Measurements from ENCODE around the gene KIAA0825. TPM values are rescaled to one million over a fixed set of nuclear protein-coding genes. Genes with fewer than 3 reads are reported as not detected.
A peak's percentile ranks its signal among the peaks of the same experiment; 100 is the strongest.

KIAA0825 gene
- total RNA-seq, 6 experiments from 2014 or later, result 1.3 to 2.8 (median 1.7) TPM

DNA sequence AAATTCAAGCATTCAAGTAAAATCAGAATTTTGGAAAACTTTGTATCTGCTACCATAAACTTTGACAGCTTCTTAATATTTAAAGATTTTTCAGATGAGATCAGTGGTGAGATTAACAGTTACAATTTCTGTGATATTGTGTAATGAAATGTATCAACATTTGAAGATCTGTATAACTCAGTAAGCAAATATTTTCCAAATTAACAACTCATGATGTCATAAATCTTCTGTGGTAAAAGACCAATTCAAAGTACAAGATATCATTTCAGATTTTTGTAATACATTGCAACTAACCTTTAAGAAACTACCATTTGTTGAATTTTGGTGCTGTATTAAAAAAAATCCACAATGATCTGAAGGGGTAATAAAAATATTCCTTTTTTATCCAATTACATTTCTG lies 352.2 kb downstream of the KIAA0825 start:
- DNase-seq, result no peak

DNA sequence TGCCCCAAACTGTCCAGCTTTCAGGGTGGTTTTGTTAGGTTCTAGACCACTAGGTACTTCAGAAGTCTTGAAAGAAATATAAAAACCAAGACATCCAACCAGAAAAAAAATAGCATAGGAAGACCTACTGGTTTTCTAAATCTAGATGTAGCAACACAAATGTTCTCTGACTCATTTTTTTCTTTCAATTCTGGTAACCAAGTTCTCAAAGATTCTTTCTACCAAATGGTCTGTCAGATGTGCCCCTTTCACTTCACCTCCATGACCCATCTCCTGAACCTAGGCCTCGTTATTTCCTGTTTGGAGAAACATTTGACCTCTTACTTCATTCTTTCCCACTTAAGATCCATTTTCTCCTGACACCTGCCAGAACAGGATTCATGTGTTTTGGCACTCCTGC lies 355.3 kb downstream of the KIAA0825 start:
- H3K4me3 Mint-ChIP-seq, result no peak overlapping the region
- H3K27me3 Mint-ChIP-seq (ENCODE audit: insufficient read depth), result no peaks in the 10 kb centered on the region; the same call in 1 of the 2 replicates
- H3K9me3 Mint-ChIP-seq, result no peaks in the 10 kb centered on the region
- DNase-seq, result no peak
- H3K27ac Mint-ChIP-seq, result no peak overlapping the region
- TF ChIP-seq, protein P1, sequence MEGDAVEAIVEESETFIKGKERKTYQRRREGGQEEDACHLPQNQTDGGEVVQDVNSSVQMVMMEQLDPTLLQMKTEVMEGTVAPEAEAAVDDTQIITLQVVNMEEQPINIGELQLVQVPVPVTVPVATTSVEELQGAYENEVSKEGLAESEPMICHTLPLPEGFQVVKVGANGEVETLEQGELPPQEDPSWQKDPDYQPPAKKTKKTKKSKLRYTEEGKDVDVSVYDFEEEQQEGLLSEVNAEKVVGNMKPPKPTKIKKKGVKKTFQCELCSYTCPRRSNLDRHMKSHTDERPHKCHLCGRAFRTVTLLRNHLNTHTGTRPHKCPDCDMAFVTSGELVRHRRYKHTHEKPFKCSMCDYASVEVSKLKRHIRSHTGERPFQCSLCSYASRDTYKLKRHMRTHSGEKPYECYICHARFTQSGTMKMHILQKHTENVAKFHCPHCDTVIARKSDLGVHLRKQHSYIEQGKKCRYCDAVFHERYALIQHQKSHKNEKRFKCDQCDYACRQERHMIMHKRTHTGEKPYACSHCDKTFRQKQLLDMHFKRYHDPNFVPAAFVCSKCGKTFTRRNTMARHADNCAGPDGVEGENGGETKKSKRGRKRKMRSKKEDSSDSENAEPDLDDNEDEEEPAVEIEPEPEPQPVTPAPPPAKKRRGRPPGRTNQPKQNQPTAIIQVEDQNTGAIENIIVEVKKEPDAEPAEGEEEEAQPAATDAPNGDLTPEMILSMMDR (IDR thresholded peaks at IDR 0.05), result no peak
- no peaks in the 10 kb centered on the region for H3K4me1 Mint-ChIP-seq (ENCODE audit: low read depth)
- H3K36me3 Mint-ChIP-seq (ENCODE audit: low read depth), result no peaks in the 10 kb centered on the region

More for the DNA sequence above, 352.2 kb downstream of the KIAA0825 start:
- Mint-ChIP-seq H3K4me3 (no peak overlapping the region), H3K27me3 (ENCODE audit: insufficient read depth) (no peaks in the 10 kb centered on the region; the same call in 1 of the 2 replicates), H3K36me3 (ENCODE audit: low read depth) (peaks cover 5% of the 10 kb centered on the region; the same call in 1 of the 2 replicates), H3K4me1 (ENCODE audit: low read depth) (no peaks in the 10 kb centered on the region), H3K9me3 (peaks cover 7% of the 10 kb centered on the region; the same call in 1 of the 2 replicates), H3K27ac (no peak overlapping the region)
- TF ChIP-seq, protein P1 (IDR thresholded peaks at IDR 0.05), result no peak

DNA sequence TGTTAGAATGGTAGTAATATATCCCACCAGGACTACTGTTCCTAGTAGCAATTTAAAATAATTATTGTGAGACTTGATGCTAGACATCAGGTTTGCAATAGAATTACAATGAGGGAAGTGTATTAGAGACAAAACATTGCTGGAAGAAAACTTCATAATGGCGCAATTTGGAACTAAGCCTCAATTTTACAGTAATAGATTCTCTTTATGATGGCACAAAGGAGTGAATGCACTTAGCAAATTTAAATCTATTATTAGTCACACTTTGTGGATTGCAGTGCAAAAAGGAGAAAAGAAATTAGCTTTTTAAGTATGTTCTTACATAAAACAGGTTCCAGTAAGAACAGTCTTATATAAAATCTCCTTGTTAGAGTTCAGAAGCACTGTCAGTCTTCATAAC lies 358.3 kb downstream of the KIAA0825 start:
- TF ChIP-seq, protein P1 (IDR thresholded peaks at IDR 0.05), result no peak
- H3K36me3 Mint-ChIP-seq (ENCODE audit: low read depth), result no peaks in the 10 kb centered on the region
- no peaks in the 10 kb centered on the region for H3K4me1 Mint-ChIP-seq (ENCODE audit: low read depth)
- H3K27me3 Mint-ChIP-seq (ENCODE audit: insufficient read depth), result peaks cover 2% of the 10 kb centered on the region
- DNase-seq, result no peak
- no peak overlapping the region for H3K27ac Mint-ChIP-seq
- no peak overlapping the region for H3K4me3 Mint-ChIP-seq
- H3K9me3 Mint-ChIP-seq, result no peaks in the 10 kb centered on the region

DNA sequence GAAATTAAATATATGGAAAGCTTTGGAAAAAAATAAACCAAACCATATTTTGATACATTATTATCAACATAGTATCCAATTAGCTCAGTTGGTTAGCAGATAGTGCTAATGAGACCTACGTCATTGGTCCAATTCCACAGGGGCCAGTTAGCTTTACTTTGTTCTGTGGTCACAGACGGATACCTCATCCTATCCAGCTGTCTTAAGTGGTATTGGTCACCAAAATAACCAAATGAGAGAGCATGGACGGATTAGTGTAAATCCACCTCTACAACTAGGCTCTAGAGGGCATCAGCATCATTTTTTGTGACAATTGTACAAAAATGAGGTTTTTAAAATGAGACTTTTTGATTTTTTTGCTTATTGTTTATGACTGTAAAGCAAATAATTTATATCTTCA lies 364.2 kb downstream of the KIAA0825 start:
- H3K4me3 Mint-ChIP-seq, result no peak overlapping the region
- no peak overlapping the region for H3K27ac Mint-ChIP-seq
- H3K4me1 Mint-ChIP-seq (ENCODE audit: low read depth), result no peaks in the 10 kb centered on the region
- no peak for DNase-seq
- no peaks in the 10 kb centered on the region for H3K36me3 Mint-ChIP-seq (ENCODE audit: low read depth)
- TF ChIP-seq, protein P1 (IDR thresholded peaks at IDR 0.05), result peak; percentile 30; the same call in 1 of the 2 replicates
- H3K9me3 Mint-ChIP-seq, result no peaks in the 10 kb centered on the region
- peaks cover 2% of the 10 kb centered on the region for H3K27me3 Mint-ChIP-seq (ENCODE audit: insufficient read depth)

DNA sequence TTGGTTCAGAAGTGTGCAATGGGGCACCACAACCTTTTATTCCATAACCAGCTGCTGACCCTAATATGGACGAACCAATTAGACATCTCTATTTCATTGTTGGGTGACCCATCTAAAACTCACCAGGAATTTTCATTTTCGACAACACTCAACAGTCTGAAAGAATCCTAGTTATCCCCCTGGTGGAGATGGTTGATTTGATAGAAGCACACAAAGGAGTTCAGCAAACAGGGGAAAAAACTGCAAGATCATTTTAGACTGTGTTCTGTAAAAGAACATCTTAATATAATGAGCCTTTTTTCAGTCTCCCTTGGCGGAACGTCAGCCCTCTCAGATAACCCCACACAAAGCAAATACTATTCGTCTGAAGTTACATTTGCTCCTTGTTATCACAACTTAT lies 367.4 kb downstream of the KIAA0825 start:
- Mint-ChIP-seq H3K4me1 (ENCODE audit: low read depth) (peaks cover 2% of the 10 kb centered on the region), H3K27ac (no peak overlapping the region), H3K4me3 (no peak overlapping the region), H3K36me3 (ENCODE audit: low read depth) (no peaks in the 10 kb centered on the region), H3K27me3 (ENCODE audit: insufficient read depth) (no peaks in the 10 kb centered on the region), H3K9me3 (no peaks in the 10 kb centered on the region)
- TF ChIP-seq, protein P1 (IDR thresholded peaks at IDR 0.05), result no peak
- no peak for DNase-seq

DNA sequence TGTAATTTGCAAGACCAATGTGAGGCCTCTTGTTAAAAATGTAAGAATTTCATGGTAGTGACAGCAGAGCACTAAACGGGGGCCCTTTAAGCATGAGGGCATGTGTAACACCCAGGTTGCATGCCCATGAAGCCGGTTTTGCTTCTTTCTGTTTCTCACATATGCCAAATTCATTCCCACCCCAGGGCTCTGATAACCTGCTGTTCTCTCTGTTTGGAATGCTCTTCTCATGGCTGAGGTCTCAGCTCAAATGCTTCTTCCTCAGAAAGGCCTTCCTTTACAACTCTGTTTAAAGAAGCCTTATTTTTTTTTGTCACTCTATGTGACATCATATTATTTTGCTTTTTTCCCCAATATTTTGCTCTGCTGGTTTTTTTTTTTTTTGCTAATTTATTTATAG lies 369.0 kb downstream of the KIAA0825 start:
- H3K4me3 Mint-ChIP-seq, result no peak overlapping the region
- H3K27ac Mint-ChIP-seq, result no peak overlapping the region
- TF ChIP-seq, protein P1 (IDR thresholded peaks at IDR 0.05), result no peak
- H3K9me3 Mint-ChIP-seq, result no peaks in the 10 kb centered on the region
- no peaks in the 10 kb centered on the region for H3K36me3 Mint-ChIP-seq (ENCODE audit: low read depth)
- H3K27me3 Mint-ChIP-seq (ENCODE audit: insufficient read depth), result no peaks in the 10 kb centered on the region
- no peak for DNase-seq
- peaks cover 17% of the 10 kb centered on the region for H3K4me1 Mint-ChIP-seq (ENCODE audit: low read depth)
